NCI-H774 (cell line): ENCODE results near the gene G3BP2.
A peak's percentile ranks its signal among the peaks of the same experiment; 100 is the strongest.
"Not testable (repeated sequence)": the region's sequence is repeated elsewhere in the genome, so short reads cannot be mapped to it uniquely, and the experiment has no call there.

Source experiments
- DNase-seq: peaks from one replicate; lab custom pipeline; 2025; lab: John Stamatoyannopoulos, UW

G3BP2 gene

DNA sequence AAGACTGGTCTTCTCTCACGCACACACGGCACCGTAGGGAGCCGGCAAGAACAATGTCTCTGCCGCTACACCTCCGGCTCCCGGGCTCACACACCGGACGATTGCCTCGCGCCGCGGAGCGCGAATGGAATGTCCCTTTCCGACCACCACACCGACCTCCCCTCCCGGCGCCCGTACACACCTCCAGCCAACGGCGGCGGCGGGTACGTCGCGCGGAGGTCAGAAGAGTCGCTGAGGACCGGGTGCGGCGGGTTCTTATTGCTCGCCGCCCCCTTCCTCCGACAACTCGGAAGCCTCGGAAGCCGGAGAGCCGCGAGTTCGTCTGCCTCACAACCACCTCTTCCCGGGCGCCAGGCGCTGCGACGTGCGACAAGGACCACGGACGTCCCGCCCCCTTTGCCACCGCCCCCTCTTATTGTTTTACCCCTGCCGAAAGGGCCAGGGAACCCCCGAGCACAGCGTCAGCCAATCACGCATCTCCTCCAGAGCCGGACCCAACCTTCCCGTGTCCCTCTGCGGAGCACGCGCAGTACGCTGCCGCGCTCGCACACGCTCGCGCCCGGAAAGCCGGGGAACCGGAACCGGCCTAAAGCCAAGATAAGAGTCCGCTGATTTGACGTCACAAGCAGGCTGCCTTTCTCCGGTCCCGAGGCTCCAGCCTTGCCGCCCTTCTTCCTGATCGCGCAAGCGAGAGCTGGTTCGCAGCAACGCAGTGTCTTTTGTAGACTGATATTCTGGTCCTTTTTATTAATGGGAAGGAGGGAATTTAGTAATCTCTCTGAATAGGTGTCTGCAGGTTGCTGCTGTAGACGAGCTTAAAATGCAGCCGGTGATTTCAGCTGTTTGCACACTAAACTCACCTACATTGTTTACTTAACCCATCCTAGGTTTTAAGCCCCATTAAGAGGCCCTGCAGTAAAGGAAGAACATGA is at the start of gene G3BP2:
Gene G3BP2, minus strand, starts transcription at position 385 of the 932 bp plus-strand sequence. CDS start 11,386 bp downstream, outside the sequence.
- DNase-seq = peak; percentile 98

DNA sequence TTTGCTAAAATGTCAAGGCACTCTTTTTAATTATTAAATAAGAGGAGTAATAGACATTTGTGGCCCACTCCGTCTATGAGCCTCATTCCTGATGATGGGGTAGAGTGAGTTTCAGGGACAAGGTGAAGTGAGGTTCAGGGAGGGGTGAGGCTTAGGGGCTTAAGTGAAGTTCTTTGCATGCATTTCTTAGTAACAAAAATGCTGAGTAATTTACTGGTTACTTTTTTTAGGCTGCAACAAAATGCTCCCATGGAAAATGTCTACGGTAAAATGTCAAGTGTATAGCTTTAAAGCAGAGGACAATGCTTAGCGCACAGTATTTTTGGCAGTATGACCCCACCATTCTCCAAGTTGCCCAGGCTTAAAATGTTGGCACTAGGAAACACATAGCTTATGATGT is 49.2 kb upstream of the G3BP2 start:
- no peak for DNase-seq

DNA sequence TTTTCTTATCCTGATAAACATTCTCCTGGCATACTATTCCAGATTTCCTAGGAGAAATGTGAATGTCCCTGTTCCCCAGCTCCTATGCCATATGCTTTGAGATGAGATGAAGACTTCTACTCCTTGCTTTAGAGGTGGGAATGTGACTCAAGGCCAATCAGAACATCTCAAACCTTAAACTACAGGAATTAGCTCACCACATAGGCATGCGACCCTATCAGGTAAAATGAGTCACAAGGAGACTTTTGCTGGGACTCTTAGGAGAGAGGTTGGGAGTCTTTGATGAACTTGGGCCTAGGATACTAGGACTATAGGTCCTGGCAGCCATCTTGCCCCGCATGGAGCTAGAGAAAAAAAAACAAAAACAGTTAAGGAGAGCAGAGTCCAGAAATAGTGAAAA is 45.3 kb upstream of the G3BP2 start:
- DNase-seq = no peak

DNA sequence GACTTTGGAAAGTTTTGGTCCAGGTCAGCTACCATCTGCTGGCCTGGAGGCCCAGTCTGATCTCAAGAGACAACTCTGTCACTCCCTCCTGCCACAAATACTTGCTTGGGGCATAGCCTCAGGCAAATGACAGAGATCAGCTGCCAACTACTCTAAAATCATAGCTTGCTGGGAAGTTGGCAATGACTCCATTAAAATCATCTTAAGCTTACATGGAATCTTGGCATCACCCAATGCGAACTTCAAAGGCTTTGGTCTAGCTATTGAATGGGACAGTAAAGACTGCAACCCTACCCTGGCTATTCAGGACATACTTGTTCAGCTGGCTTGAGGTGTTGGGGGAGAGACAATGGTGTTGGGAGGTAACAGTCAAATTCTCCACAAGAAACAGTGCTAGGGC is 44.2 kb upstream of the G3BP2 start:
- DNase-seq = no peak

DNA sequence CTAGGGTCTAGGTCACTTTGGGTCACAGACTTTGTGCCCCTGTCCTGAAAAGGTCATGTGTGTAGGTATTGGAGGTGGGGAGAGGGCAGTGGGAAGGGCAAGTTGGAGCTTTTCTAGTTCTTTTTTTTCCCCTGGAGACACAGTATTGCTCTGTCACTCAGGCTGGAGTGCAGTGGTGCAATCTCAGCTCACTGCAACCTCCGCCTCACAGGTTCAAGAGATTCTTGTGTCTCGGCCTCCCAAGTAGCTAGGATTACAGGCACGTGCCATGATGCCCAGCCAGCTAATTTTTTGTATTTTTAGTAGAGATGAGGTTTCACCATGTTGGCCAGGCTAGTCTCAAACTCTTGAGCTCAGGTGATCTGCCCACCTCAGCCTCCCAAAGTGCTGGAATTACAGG is 42.8 kb upstream of the G3BP2 start:
- DNase-seq = not testable (repeated sequence)

DNA sequence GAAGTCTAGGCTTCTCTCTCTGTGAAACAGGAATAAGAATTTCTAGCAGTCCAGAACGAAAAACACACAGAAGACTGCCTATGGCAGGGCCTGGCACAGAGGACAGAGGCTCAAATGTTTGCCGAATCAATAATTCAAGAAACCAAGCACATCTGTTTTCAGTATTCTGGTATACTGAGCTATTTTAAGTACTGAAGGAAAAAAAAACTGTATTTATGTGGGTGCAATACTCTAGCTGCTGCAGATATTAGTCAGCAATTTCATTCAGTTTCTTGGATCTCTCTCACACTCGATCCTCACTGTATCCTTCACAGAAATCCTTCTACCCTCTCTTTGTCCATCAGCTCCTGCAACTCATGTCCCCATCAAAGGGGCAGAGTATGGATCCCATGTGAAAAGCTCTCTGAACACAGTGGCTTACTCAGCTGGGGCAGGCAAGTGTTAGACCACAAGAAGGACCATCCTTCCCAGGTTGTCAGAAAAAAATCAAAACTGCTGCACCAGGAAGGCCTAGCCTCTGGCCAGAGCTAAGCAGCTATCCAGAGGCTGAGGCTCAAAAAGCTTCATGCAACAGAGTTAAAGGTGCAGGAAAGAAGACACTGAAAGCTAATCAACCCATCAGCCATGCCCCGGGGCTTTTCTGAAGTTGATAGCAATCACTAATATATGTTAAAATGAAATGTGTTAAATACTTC is 42.0 kb upstream of the G3BP2 start:
- DNase-seq = no peak

DNA sequence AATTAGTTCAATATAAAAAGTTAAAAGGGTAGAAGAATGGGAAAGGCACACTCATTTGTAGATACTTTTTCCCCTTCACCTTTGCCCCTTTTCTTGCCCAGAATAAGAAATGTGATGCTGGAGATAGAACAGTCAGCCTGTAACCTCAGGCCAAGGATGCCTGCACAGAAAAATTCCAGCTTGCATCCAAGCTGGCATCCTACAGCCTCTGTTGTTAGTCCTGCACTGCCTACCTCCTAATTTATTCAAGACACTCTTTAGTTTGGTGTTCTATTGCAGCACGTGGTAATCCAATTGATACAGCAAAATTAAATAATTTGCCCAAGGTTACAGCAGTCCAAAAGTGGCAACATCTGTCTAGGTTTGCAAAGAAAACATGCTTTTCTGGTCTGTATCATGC is 41.5 kb upstream of the G3BP2 start:
- no peak for DNase-seq

DNA sequence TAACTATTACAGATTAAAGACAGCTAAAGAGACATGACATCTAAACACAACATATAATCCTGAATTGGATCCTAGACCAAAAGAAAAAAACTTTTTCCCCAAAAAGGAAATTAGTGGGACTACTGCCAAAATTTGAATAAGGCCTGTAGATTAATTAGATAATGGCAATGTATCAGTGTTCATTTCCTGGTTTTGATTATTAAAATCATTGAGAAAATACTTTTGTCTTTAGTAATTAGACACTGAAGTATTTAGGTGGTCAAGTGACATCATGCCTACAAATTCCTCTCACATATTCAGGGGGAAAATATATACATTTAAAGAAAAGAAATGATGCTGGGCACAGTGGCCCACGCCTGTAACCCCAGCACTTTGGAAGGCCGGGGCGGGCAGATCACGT is 40.8 kb upstream of the G3BP2 start:
- DNase-seq = no peak

DNA sequence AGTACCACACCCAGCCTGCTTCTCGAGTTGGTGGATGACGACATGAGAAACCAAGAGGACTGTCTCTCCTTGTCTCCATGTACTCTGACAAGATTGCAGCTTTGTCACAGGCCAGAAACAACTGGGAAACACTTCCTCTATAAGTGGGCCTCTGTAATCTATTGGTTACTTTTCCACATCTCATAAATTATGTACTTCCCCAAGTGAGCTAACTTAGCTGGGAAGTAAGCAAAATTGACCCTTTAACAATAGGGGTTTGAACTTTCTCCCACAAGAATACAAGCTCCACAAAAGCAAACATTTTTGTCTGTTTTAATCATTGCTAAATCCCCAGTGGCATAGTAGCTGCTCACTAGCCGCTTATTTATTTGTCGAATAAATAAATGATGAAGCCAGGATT is 37.0 kb upstream of the G3BP2 start:
- no peak for DNase-seq

DNA sequence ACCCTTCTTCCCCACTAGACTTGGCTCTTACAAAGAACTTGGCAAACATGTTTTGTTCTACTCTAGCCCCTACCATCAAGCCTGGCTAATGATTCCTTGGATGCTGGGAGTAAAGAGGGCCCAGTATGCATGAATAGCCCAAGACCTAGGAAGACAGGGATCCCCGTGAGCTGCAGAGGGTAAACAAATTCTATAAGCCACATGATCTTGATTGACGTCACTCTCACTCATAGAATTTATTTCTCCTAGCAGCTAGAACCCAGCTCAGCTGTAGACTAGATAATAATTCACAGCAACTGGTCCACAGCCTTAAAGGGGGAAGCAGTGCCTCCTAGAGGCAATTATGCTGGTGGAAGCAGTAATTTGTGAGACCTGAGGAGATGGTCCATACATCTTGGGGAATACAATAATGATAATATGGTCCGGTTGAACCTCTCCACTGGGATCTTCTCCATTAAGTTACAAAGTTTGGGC is 35.0 kb upstream of the G3BP2 start:
- no peak for DNase-seq

DNA sequence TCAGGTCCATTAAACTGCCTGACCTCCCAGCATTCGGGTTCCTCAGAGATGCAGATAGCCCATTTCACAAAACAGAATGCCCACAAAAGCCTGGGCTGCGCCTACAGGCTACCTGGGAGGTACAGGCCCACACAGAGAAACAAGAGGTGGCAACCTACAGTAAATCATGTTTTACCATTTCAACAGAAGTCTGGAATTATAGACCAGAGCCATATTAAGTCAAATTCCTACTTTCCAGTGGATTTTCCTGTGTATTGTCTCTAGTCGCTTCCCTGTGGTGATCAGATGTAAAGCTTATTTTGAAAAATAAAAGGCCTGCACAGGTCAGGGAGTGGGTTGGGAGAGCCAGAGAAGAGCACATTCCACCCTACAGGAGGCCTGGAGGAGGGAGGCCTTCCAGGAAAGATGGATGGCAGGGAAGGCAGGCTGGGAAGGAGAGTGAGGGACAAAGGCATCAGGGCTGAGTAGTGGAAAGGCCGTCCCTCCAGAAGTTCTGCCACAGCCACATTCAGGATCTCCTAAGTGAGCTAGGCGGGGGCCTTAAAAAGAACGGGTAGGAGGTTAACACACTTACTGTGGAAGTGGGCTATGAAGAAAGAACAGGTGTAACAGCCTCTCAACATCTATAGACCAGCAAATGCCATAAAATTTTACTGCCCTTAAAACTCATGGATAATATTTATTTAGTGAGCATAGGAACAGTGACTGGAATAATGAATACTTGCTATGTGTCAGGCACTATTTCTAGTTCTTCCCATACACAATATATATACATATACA is 32.2 kb upstream of the G3BP2 start:
- DNase-seq = no peak

DNA sequence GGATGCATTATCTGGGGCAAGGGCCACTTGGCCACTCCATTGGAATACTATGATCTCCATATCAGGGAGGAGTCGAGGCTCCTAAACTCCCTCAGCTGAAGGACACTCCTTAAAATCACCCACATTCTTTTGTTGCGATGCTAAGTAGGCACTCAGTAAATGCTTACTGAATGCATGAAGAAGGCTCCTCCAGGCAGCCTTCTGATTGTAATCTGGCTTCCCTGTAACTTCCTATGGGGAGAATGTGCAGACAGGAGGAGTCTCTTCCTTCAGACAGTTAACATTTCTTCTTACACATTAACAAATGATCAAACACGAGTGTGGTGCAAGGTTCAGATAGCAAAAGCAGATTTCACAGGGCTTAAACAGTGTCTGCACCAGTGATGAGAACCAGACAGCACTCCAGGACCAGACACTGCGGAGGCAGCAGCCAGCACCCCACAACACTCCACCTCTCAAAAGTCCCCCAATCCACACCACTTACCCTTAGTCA is 29.8 kb upstream of the G3BP2 start:
- no peak for DNase-seq

DNA sequence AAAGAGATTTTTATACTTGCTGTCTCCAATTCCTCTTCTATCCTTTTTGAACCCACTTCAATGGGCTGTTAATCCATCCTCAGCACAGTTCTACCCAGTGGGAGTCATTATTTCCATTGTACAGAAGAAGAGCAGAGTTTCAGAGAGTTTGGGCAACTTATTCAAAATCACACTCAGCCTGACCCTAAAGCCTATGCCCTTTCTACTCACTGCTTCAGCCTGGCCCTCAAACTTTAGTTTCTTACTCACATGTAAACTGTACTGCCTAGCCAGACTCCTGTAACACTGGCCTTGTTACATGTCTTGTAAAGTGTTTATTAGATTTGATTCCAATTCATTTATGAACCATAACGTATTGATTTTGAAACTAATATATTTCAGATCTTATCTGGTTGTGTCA is 26.1 kb upstream of the G3BP2 start:
- no peak for DNase-seq

DNA sequence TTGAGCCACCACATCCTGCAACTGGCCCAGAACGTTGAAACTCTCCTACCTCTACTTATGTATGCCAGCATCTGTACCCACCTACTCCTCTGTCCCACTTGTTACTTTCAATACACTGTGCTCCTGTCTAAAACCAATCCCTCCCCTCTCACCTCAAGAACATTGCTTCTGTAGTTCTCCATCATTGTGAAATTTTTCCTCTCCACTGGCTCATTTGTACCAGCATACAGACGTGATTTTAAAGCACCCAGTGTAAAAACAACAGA is 25.7 kb upstream of the G3BP2 start:
- no peak for DNase-seq

DNA sequence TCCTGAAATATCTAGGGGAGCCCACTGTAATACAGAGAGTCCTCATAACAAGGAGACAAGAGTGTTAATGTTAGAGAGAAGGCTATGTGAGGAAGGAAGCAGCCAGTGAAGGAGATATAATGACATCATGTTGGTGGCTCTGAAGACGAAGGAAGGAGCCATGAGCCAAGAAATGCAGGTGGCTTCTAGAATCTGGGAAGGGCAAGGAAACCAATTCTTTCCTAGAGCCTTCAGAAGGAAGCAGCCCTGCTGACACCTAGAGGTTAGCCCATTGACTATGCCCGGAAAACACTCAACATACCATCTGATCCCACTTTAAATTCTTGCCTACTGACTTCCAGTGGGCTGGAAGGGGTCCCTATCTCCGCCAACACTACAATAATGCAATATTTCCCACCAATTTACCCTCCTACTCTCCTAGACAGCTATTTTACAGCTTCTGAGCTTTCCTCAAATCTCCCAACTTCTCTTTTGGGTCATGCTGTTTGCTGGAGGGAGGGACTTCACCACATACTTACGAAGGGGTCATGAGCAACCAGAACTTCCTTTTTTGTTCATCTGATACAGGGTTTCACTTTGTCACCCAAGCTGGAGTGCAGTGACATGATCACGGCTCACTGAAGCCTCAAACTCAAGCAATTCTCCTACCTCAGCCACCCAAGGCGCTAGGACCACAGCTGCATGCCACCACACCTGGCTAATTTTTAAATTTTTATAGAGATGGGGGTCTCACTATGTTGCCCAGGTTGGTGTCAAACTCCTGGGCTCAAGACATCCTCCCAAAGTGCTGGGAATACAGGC is 25.2 kb upstream of the G3BP2 start:
- no peak for DNase-seq

DNA sequence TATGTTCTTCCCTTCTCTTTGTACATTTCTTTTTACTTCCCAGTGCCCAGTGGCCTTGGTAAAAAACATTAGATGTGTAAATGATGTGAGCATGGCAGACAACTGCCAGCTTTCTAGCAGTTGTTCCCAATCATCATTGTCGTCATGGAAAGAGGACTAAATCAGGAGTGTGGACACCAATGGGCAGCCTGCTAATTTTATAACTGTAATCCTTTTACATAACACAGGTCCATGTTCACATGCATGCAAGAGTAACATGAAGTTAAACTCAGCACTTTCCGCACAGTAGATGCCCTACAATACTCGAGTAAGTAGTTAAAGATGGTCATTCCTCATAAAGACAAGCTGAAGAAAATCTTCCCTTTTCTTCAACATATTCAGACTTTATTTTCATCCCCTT is 23.4 kb upstream of the G3BP2 start:
- DNase-seq = no peak

DNA sequence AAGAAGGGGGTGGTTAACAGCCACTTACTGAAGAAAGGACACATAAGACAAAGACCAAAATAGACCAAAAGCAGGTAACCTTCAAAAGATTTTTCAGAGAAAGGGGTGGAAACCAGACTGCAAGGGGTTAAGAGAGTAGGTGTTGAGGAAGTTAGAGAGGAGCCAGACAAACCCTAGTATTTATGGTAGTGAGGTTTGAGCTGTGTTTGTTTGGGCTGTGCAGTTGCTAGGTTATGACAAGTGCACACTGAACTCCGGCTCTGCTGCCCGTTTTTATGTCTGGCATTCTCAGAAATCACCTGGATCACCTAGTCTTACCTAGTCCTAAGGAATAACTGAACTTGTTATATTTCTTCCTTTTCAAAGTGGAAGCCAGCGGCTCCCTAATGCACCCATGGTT is 22.9 kb upstream of the G3BP2 start:
- peak; percentile 44 for DNase-seq

DNA sequence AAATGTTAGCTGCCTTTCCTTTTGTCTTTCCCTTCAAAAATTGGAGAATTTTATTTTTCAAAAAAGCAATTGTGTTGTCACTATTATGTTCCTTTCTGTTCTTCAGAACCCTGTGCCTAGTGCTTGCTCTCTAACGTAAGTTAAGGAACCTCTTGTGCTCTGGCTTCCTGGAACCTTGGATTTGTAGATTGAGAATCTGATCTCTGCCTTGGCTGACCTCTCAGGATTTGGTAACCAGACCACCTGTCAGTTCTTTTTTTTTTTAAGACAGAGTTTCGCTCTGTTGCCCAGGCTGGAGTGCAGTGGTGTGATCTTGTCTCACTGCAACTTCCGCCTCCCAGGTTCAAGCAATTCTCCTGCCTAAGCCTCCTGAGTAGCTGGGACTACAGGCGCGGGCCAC is 18.9 kb upstream of the G3BP2 start:
- DNase-seq = not testable (repeated sequence)

DNA sequence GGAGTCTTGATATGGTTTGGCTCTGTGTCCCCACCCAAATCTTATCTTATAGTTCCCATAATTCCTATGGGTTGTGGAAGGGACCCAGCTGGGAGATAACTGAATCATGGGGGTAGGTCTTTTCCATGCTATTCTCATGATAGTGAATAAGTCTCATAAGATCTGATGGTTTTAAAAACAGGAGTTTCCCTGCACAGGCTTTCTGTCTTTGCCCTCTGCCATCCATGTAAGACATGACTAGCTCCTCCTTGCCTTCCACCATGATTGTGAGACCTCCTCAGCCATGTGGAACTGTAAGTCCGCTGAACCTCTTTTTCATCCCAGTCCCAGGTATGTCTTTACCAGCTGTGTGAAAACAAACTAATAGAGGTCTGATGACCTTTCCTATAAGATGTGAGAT is 13.9 kb upstream of the G3BP2 start:
- DNase-seq = not testable (repeated sequence)

DNA sequence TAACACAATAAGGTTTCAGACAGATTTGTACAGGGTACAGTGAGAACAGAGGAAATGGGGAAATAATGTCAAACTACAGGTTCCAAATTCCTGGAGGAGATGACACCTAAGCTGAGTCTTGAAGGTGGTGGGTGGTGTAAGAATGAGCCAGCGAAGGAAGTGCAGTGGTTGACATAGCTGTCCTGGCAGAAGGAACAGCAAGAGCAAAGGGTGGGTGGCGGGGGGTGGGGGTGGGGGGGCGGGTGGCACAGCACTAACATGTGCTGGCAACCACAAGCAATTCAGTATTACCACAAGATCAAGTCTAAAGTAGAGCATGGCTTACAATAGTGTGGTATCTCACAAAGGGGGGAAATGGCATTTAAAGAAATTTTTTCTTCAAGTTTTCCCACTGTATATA is 13.1 kb upstream of the G3BP2 start:
- DNase-seq = no peak

DNA sequence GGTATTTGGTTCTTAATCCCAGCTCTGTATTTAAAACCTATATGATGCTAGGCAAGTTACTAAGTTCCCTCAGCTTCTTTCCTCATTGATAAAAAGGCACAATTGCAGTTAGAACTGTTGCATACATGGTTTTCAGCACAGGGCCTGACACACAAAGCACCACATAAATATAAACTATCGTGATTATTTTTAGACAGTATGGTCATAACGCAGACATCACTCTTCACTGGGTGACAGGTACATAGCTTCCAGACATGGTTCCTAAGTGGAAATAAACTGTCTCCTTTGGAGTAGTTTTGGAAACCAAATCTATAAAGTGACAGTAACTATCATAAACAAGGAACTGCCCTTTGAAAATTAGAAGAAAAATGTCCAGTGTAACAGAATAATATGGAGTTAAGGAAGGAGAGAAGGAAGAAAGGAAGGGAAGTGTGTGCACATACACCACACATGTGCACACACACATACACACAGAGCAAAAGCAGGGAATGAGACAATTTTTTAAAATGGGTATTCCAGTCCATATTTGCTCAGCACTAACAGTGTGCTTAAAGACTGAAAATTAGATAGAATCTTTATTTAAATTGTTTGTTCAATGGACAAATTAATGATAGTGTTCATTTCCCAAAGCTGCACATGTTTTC is 12.5 kb upstream of the G3BP2 start:
- DNase-seq = no peak
